Neural cell (in vitro differentiated cells): ENCODE results near the gene MAP2K4. TPM values are rescaled to one million over a fixed set of nuclear protein-coding genes. Genes with fewer than 3 reads are reported as not detected.

Experiments used
- H2AFZ ChIP-seq: fragments of 200-600, 300-800 bp; sonication (generic), shearing (Covaris generic); 2 replicates; pipeline ENCODE4 v1.6.0; 2014; ENCODE audit warnings: low read depth, mild to moderate bottlenecking, antibody characterized with exemption, low read length, moderate library complexity
- H3F3A ChIP-seq: fragments of 200-600 bp; shearing (Covaris generic); 2 replicates; pipeline ENCODE4 v1.6.1; 2016; ENCODE audit warnings: mild to moderate bottlenecking, moderate library complexity, mixed read lengths, antibody characterized with exemption, low read length; ENCODE audit not compliant: insufficient read depth, poor library complexity, severe bottlenecking
- H3K27ac ChIP-seq: fragments of 200-600, 300-800 bp; sonication (generic), shearing (Covaris generic); 2 replicates; pipeline ENCODE4 v1.5.1; 2014; ENCODE audit warnings: mild to moderate bottlenecking, low read length, moderate library complexity
- H3K27me3 ChIP-seq: fragments of 300-800, 200-600 bp; sonication (generic), shearing (Covaris generic); 2 replicates; pipeline ENCODE4 v1.6.0; 2014; ENCODE audit warnings: mild to moderate bottlenecking, low read depth, low read length, moderate library complexity; ENCODE audit not compliant: insufficient read depth
- H3K36me3 ChIP-seq: fragments of 300-800, 200-600 bp; sonication (generic), shearing (Covaris generic); 2 replicates; pipeline ENCODE4 v1.5.1; 2014; ENCODE audit warnings: mild to moderate bottlenecking, antibody characterized with exemption, low read length, moderate library complexity; ENCODE audit not compliant: insufficient read depth
- H3K4me2 ChIP-seq: fragments of 300-800, 200-600 bp; sonication (generic), shearing (Covaris generic); 2 replicates; pipeline ENCODE4 v1.6.0; 2014; ENCODE audit warnings: mild to moderate bottlenecking, low read length
- H3K4me3 ChIP-seq: fragments of 300-800, 200-600 bp; sonication (generic), shearing (Covaris generic); 2 replicates; pipeline ENCODE4 v1.5.1; 2014; ENCODE audit warnings: mild to moderate bottlenecking, low read length, moderate library complexity
- H3K79me2 ChIP-seq: fragments of 200-600 bp; shearing (Covaris generic); replicated peaks from 2 replicates; pipeline ENCODE4 v1.6.0; 2014; ENCODE audit warnings: mild to moderate bottlenecking, low read length, moderate library complexity; ENCODE audit not compliant: insufficient read depth
- H3K9ac ChIP-seq: fragments of 300-800, 200-600 bp; sonication (generic), shearing (Covaris generic); 2 replicates; pipeline ENCODE4 v1.6.1; 2016; ENCODE audit warnings: mild to moderate bottlenecking, low read length, mixed read lengths
- H3K9me2 ChIP-seq: fragments of 200-600 bp; shearing (Covaris generic); 2 replicates; pipeline ENCODE4 v1.6.1; 2016; ENCODE audit warnings: mild to moderate bottlenecking, low read length, mixed read lengths; ENCODE audit not compliant: insufficient read depth
- H3K9me3 ChIP-seq: fragments of 200-600, 300-800 bp; sonication (generic), shearing (Covaris generic); 2 replicates; pipeline ENCODE4 v1.6.1; 2016; ENCODE audit warnings: mild to moderate bottlenecking, mixed run types, low read length, moderate library complexity, mixed read lengths
- H4K20me1 ChIP-seq: fragments of 200-600 bp; shearing (Covaris generic); 2 replicates; pipeline ENCODE4 v1.6.1; 2016; ENCODE audit warnings: mild to moderate bottlenecking, mixed run types; ENCODE audit not compliant: insufficient read depth
- CTCF ChIP-seq: fragments of 450-650 bp; IDR thresholded peaks from 2 replicates; pipeline ENCODE4 v1.5.1; 2014; ENCODE audit warnings: antibody characterized with exemption, mild to moderate bottlenecking, moderate library complexity; ENCODE audit not compliant: poor library complexity, severe bottlenecking
- EP300 ChIP-seq: fragments of 450-650 bp; conservative IDR thresholded peaks from 2 replicates; pipeline ENCODE4 v1.6.1; 2014; ENCODE audit warnings: antibody characterized with exemption, mild to moderate bottlenecking, moderate library complexity; ENCODE audit not compliant: poor library complexity, severe bottlenecking
- EZH2 ChIP-seq: fragments of 200-600, 300-800 bp; shearing (Covaris generic), sonication (generic); IDR thresholded peaks from 2 replicates; pipeline ENCODE4 v1.6.1; 2014; ENCODE audit warnings: antibody characterized with exemption, low read length, borderline replicate concordance, mild to moderate bottlenecking; ENCODE audit not compliant: insufficient read depth, poor library complexity, severe bottlenecking
- MXI1 ChIP-seq: fragments of 450-650 bp; conservative IDR thresholded peaks from 2 replicates; pipeline ENCODE4 v1.6.1; 2014; ENCODE audit warnings: antibody characterized with exemption, mild to moderate bottlenecking; ENCODE audit not compliant: poor library complexity, severe bottlenecking
- POLR2AphosphoS5 ChIP-seq: IDR thresholded peaks from 2 replicates; pipeline ENCODE4 v1.6.1; 2012
- RAD21 ChIP-seq: fragments of 450-650 bp; conservative IDR thresholded peaks from 2 replicates; pipeline ENCODE4 v1.6.1; 2014; ENCODE audit warnings: antibody characterized with exemption, mild to moderate bottlenecking, moderate library complexity
- REST ChIP-seq: IDR thresholded peaks from 2 replicates; pipeline ENCODE4 v1.6.1; 2012; ENCODE audit warnings: borderline replicate concordance
- SMC3 ChIP-seq: fragments of 450-650 bp; conservative IDR thresholded peaks from 2 replicates; pipeline ENCODE4 v1.6.1; 2014; ENCODE audit warnings: antibody characterized with exemption, mild to moderate bottlenecking, moderate library complexity; ENCODE audit not compliant: poor library complexity
- TAF1 ChIP-seq: IDR thresholded peaks from 2 replicates; pipeline ENCODE4 v1.6.1; 2012; ENCODE audit warnings: low read depth
- polyA plus RNA-seq: library from polyadenylated mRNA; depleted of rRNA; stranded (reverse); fragments of >200 nt; gene quantifications from 2 replicates; pipeline ENCODE4 v1.2.3, GENCODE V29; 2014

Gene MAP2K4
- polyA plus RNA-seq, 1 donor from 2014 or later: 78.4 TPM

GRCh38 chr17:11997147-11997971 is 23.3 kb upstream of the MAP2K4 start, which contains the start of gene ZNF18:
Gene ZNF18 (minus strand): TSS chr17:11997475. CDS start chr17:11992829, 4,646 bp downstream.
- Histone ChIP-seq H3K9me2 (no peaks in the 10 kb centered on the region), H4K20me1 (no peaks in the 10 kb centered on the region), H3K9me3 (no peaks in the 10 kb centered on the region), H3K79me2 (peaks cover 8% of the 10 kb centered on the region), H3K9ac (peak within 1 kb of the TSS; percentile 88), H2AFZ (peak within 1 kb of the TSS; percentile 98), H3K27ac (peak within 1 kb of the TSS; percentile 98), H3K27me3 (no peaks in the 10 kb centered on the region), H3F3A (no peaks in the 10 kb centered on the region), H3K36me3 (no peaks in the 10 kb centered on the region), H3K4me3 (peak within 1 kb of the TSS; percentile 88), H3K4me2 (peak within 1 kb of the TSS; percentile 83)
- TF ChIP-seq POLR2AphosphoS5 (peak; percentile 99), RAD21 (no peak), EP300 (peak; percentile 84), TAF1 (peak; percentile 87), EZH2 (no peak), MXI1 (peak; percentile 90), SMC3 (no peak), REST (peak; percentile 14), CTCF (peak; percentile 37)

- TF ChIP-seq REST (peak; percentile 11), POLR2AphosphoS5 (no peak)
- H3K9ac ChIP-seq: peak overlapping the region; percentile 87
These were observed 22.8 kb upstream of the MAP2K4 start for GRCh38 chr17:11997972-11998233.

More at GRCh38 chr17:11997972-11998233, 22.8 kb upstream of the MAP2K4 start:
- Histone ChIP-seq H3K9me2 (no peaks in the 10 kb centered on the region), H3K27me3 (no peaks in the 10 kb centered on the region), H3K27ac (peak overlapping the region; percentile 98), H4K20me1 (no peaks in the 10 kb centered on the region), H2AFZ (peak overlapping the region; percentile 98), H3K4me3 (peak overlapping the region; percentile 88), H3K79me2 (peaks cover 8% of the 10 kb centered on the region), H3K4me2 (peak overlapping the region; percentile 83), H3K36me3 (no peaks in the 10 kb centered on the region), H3F3A (no peaks in the 10 kb centered on the region), H3K9me3 (no peaks in the 10 kb centered on the region)
